Osteoblast (primary cell): ENCODE measurements around the gene LSM14B. TPM values are rescaled to one million over a fixed set of nuclear protein-coding genes. Genes with fewer than 3 reads are reported as not detected.

Source experiments
- DNase-seq: peaks from one replicate; pipeline ENCODE4 v3.0.0; 2011; ENCODE audit warnings: low spot score, mixed read lengths; ENCODE audit not compliant: insufficient read length; ENCODE audit errors: missing footprints
- H2AFZ ChIP-seq: 2 replicates; pipeline ENCODE4 v1.6.0; 2011; ENCODE audit warnings: mild to moderate bottlenecking, low read length
- H3K27ac ChIP-seq: 2 replicates; pipeline ENCODE4 v1.5.1; 2011; ENCODE audit warnings: mild to moderate bottlenecking, low read depth, low read length, moderate library complexity
- H3K27me3 ChIP-seq: 2 replicates; pipeline ENCODE4 v1.6.0; 2012; ENCODE audit warnings: mild to moderate bottlenecking, control low read depth, inconsistent platforms, low read length, moderate library complexity; ENCODE audit not compliant: insufficient read depth
- H3K36me3 ChIP-seq: 2 replicates; pipeline ENCODE4 v1.5.1; 2011; ENCODE audit warnings: mild to moderate bottlenecking, low read length, control low read depth, moderate library complexity; ENCODE audit not compliant: insufficient read depth
- H3K4me1 ChIP-seq: 2 replicates; pipeline ENCODE4 v1.5.1; 2011; ENCODE audit warnings: mild to moderate bottlenecking, low read length, control low read depth, moderate library complexity; ENCODE audit not compliant: insufficient read depth
- H3K4me2 ChIP-seq: 2 replicates; pipeline ENCODE4 v1.6.0; 2011; ENCODE audit warnings: mild to moderate bottlenecking, low read length; ENCODE audit not compliant: insufficient read depth
- H3K4me3 ChIP-seq: fragments of 200-600 bp; sonication (generic); 3 replicates; pipeline ENCODE4 v1.5.1; 2012; ENCODE audit warnings: mild to moderate bottlenecking, low read length, inconsistent platforms; ENCODE audit not compliant: insufficient read depth
- H3K79me2 ChIP-seq: 2 replicates; pipeline ENCODE4 v1.6.0; 2012; ENCODE audit warnings: mild to moderate bottlenecking, low read length, control low read depth, inconsistent platforms; ENCODE audit not compliant: insufficient read depth
- H3K9me3 ChIP-seq: 2 replicates; pipeline ENCODE4 v1.5.1; 2011; ENCODE audit warnings: low read depth, low read length, control low read depth
- H4K20me1 ChIP-seq: 2 replicates; pipeline ENCODE4 v1.6.0; 2012; ENCODE audit warnings: mild to moderate bottlenecking, low read length, control low read depth; ENCODE audit not compliant: insufficient read depth
- CTCF ChIP-seq: IDR thresholded peaks from 2 replicates; pipeline ENCODE4 v1.5.1; 2011; ENCODE audit warnings: mild to moderate bottlenecking, low read depth, low read length, moderate library complexity; ENCODE audit errors: extremely low read depth
- total RNA-seq: library from RNA; depleted of rRNA; stranded (reverse); fragments of >200 nt; gene quantifications from 2 replicates; pipeline ENCODE4 v1.2.3, GENCODE V29; 2012

The LSM14B gene
- total RNA-seq, 1 donor, result 48.5 TPM

- peaks cover 2% of the 10 kb centered on the region for H4K20me1 ChIP-seq
- H3K4me1 ChIP-seq, result peaks cover 19% of the 10 kb centered on the region
- H3K27me3 ChIP-seq, result no peaks in the 10 kb centered on the region
- no peaks in the 10 kb centered on the region for H3K9me3 ChIP-seq
- H2AFZ ChIP-seq, result peak within 1 kb of the TSS; percentile 88
- no peak for TF ChIP-seq CTCF
- peak within 1 kb of the TSS; percentile 95 for H3K27ac ChIP-seq
- H3K4me3 ChIP-seq, result peak within 1 kb of the TSS; percentile 92
- H3K79me2 ChIP-seq, result peaks cover 49% of the 10 kb centered on the region
- peak; percentile 100 for DNase-seq
- peaks cover 9% of the 10 kb centered on the region for H3K36me3 ChIP-seq
- H3K4me2 ChIP-seq, result peak within 1 kb of the TSS; percentile 100
Observed at GRCh38 chr20:62182469-62183425, 60.5 kb downstream of the LSM14B start, which contains the start of gene MTG2. MTG2 (plus strand) TSS chr20:62183028; CDS start chr20:62193421, 10,393 bp downstream.

- H3K9me3 ChIP-seq, result no peaks in the 10 kb centered on the region
- H3K4me1 ChIP-seq, result peaks cover 20% of the 10 kb centered on the region
- TF ChIP-seq CTCF, result no peak
- peak overlapping the region; percentile 78 for H2AFZ ChIP-seq
- peaks cover 57% of the 10 kb centered on the region for H3K79me2 ChIP-seq
- H4K20me1 ChIP-seq, result peaks cover 2% of the 10 kb centered on the region
- DNase-seq, result peak; percentile 64
- peaks cover 9% of the 10 kb centered on the region for H3K36me3 ChIP-seq
- H3K27ac ChIP-seq, result peak overlapping the region; percentile 95
- H3K4me3 ChIP-seq, result peak overlapping the region; percentile 92
- peak overlapping the region; percentile 100 for H3K4me2 ChIP-seq
- H3K27me3 ChIP-seq, result no peaks in the 10 kb centered on the region
Observed at GRCh38 chr20:62183426-62184142, 61.3 kb downstream of the LSM14B start.

Other genes with a start within 250 kb of the LSM14B start
- 4.3 and 4.7 TPM in 2 replicates for gene TAF4, start 56.6 kb upstream of the LSM14B start, total RNA-seq
- gene PSMA7, start 20.9 kb downstream of the LSM14B start, total RNA-seq, result 208 and 215 TPM in 2 replicates
- gene SS18L1, start 21.3 kb downstream of the LSM14B start, total RNA-seq, result 12.7 TPM in 2 replicates
- 22.1 and 25.0 TPM in 2 replicates for gene MTG2, start 60.6 kb downstream of the LSM14B start, total RNA-seq
- not detected in 2 replicates for gene HRH3, start 97.8 kb downstream of the LSM14B start, total RNA-seq
- gene OSBPL2, start 116.0 kb downstream of the LSM14B start, total RNA-seq, result 35.8 and 39.8 TPM in 2 replicates
- 93.1 and 103 TPM in 2 replicates for gene ADRM1, start 180.5 kb downstream of the LSM14B start, total RNA-seq
- 0.88 and 2.2 TPM in 2 replicates for gene LAMA5, start 244.8 kb downstream of the LSM14B start, total RNA-seq